Transverse colon (tissue), 1 donor: ENCODE results near the gene GDI1.

Experiments used
- EP300 ChIP-seq: sonication (generic); formaldehyde crosslinking; IDR thresholded peaks from one replicate; pipeline ENCODE4 v1.6.1; 2017; ENCODE audit warnings: antibody characterized with exemption, low read depth
- POLR2A ChIP-seq: fragments of 450-650 bp; IDR thresholded peaks from one replicate; pipeline ENCODE4 v1.6.1; 2016; ENCODE audit warnings: antibody characterized with exemption, mild to moderate bottlenecking, moderate library complexity

DNA sequence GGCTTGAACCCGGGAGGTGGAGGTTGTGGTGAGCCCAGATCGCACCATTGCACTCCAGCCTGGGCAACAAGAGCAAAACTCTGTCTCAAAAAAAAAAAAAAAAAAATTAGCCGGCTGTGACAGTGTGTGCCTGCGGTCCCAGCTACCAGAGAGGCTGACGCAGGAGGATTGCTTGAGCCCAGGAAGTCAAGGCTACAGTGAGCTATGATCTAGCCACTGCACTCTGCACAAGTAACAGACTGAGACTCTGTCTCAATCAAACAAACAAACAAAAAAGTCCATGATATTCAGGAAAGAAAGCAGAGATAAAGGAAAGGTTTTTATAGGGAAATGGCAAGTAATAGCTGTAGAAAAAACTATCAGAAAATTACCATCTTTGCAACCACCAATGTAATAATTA is 44.2 kb downstream of the GDI1 start:
- TF ChIP-seq POLR2A = no peak
- TF ChIP-seq EP300 = no peak
